HL-60 (cell line): ENCODE measurements around the gene DAGLB.

ENCODE experiments used
- DNase-seq, 2 experiments: peaks; one replicate each; pipeline ENCODE4 v3.0.0-alpha.2; 2010 to 2020; ENCODE audit warnings: low read depth in 1 of 2, low spot score in 1 of 2
- H3K27ac ChIP-seq: fragments of 250-450 bp; sonication (Bioruptor Pico); replicated peaks from 2 replicates; pipeline ENCODE4 v1.5.1; 2020; ENCODE audit warnings: mild to moderate bottlenecking, moderate library complexity
- H3K27me3 ChIP-seq: fragments of 250-450 bp; sonication (Bioruptor Pico); 2 replicates; pipeline ENCODE4 v1.5.1; 2021; ENCODE audit warnings: mild to moderate bottlenecking, moderate library complexity; ENCODE audit not compliant: insufficient read depth, poor library complexity, severe bottlenecking
- H3K4me3 ChIP-seq: replicated peaks from 2 replicates; pipeline ENCODE4 v1.5.1; 2011; ENCODE audit warnings: mild to moderate bottlenecking, control low read depth, low read length; ENCODE audit not compliant: insufficient read depth
- CTCF ChIP-seq: IDR thresholded peaks from one replicate; pipeline ENCODE4 v1.5.1; 2011; ENCODE audit warnings: low read length, control low read depth, inconsistent platforms; ENCODE audit not compliant: insufficient read depth
- GABPA ChIP-seq: IDR thresholded peaks from 2 replicates; pipeline ENCODE4 v1.6.1; 2012; ENCODE audit warnings: low read depth
- POLR2AphosphoS5 ChIP-seq: IDR thresholded peaks from 2 replicates; pipeline ENCODE4 v1.6.1; 2012; ENCODE audit warnings: low read depth
- REST ChIP-seq: IDR thresholded peaks from 2 replicates; pipeline ENCODE4 v1.6.1; 2012; ENCODE audit warnings: low read depth; ENCODE audit not compliant: insufficient replicate concordance
- SPI1 ChIP-seq: IDR thresholded peaks from 2 replicates; pipeline ENCODE4 v1.6.1; 2012; ENCODE audit warnings: low read depth, mild to moderate bottlenecking, borderline replicate concordance

DAGLB gene

DNA sequence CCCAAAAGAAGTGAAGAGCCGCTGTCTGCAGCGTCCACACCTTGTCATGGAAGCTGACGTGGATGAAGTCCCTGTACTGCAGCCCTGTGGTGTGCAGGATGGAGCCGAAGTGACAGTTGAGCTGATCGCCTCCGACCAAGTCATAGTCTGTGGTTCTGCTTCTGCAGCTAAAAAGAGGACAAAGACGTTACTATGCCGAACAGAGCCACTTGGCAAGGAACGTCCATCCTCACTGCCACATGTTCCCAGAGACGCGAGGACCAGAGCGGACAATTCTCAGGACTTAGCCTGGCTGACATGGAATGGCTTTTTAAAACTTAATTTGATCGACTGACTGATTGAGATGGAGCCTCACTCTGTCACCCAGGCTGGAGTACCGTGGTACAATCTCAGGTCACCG is 21.8 kb downstream of the DAGLB start:
- peak overlapping the region; percentile 86 for H3K27ac ChIP-seq
- no peak for DNase-seq
- TF ChIP-seq CTCF (no peak), SPI1 (no peak), GABPA (no peak), REST (no peak), POLR2AphosphoS5 (no peak)
- no peak overlapping the region for H3K4me3 ChIP-seq
- no peaks in the 10 kb centered on the region for H3K27me3 ChIP-seq

- peak; percentile 72 to 97 for DNase-seq
- Histone ChIP-seq H3K27me3 (no peaks in the 10 kb centered on the region), H3K27ac (peak overlapping the region; percentile 86), H3K4me3 (peak overlapping the region; percentile 17)
- no peak for TF ChIP-seq GABPA
- peak; percentile 93 for TF ChIP-seq SPI1
- peak; percentile 27 for TF ChIP-seq REST
- TF ChIP-seq POLR2AphosphoS5: peak; percentile 95
- no peak for TF ChIP-seq CTCF
Measured at GRCh38 chr7:6423942-6424701, 23.6 kb downstream of the DAGLB start.

- Histone ChIP-seq H3K4me3 (no peak overlapping the region), H3K27ac (peak overlapping the region; percentile 86), H3K27me3 (no peaks in the 10 kb centered on the region)
- peak in 1 of 2 experiments; percentile 91 for DNase-seq
- peak; percentile 56 for TF ChIP-seq POLR2AphosphoS5
- TF ChIP-seq REST: no peak
- TF ChIP-seq SPI1: no peak
- TF ChIP-seq CTCF: no peak
Measured at GRCh38 chr7:6422926-6423632, 24.7 kb downstream of the DAGLB start.
